HL-60 (cell line): ENCODE results near the gene TMEM37.

Source experiments
- DNase-seq, 2 experiments: peaks; one replicate each; pipeline ENCODE4 v3.0.0-alpha.2; 2010 to 2020; ENCODE audit warnings: low read depth in 1 of 2, low spot score in 1 of 2
- H3K27ac ChIP-seq: fragments of 250-450 bp; sonication (Bioruptor Pico); replicated peaks from 2 replicates; pipeline ENCODE4 v1.5.1; 2020; ENCODE audit warnings: mild to moderate bottlenecking, moderate library complexity
- H3K27me3 ChIP-seq: fragments of 250-450 bp; sonication (Bioruptor Pico); 2 replicates; pipeline ENCODE4 v1.5.1; 2021; ENCODE audit warnings: mild to moderate bottlenecking, moderate library complexity; ENCODE audit not compliant: insufficient read depth, poor library complexity, severe bottlenecking
- H3K4me3 ChIP-seq: replicated peaks from 2 replicates; pipeline ENCODE4 v1.5.1; 2011; ENCODE audit warnings: mild to moderate bottlenecking, control low read depth, low read length; ENCODE audit not compliant: insufficient read depth
- CTCF ChIP-seq: IDR thresholded peaks from one replicate; pipeline ENCODE4 v1.5.1; 2011; ENCODE audit warnings: low read length, control low read depth, inconsistent platforms; ENCODE audit not compliant: insufficient read depth
- GABPA ChIP-seq: IDR thresholded peaks from 2 replicates; pipeline ENCODE4 v1.6.1; 2012; ENCODE audit warnings: low read depth
- POLR2AphosphoS5 ChIP-seq: IDR thresholded peaks from 2 replicates; pipeline ENCODE4 v1.6.1; 2012; ENCODE audit warnings: low read depth
- REST ChIP-seq: IDR thresholded peaks from 2 replicates; pipeline ENCODE4 v1.6.1; 2012; ENCODE audit warnings: low read depth; ENCODE audit not compliant: insufficient replicate concordance
- SPI1 ChIP-seq: IDR thresholded peaks from 2 replicates; pipeline ENCODE4 v1.6.1; 2012; ENCODE audit warnings: low read depth, mild to moderate bottlenecking, borderline replicate concordance

The TMEM37 gene

GRCh38 chr2:119425620-119426395, 5.8 kb upstream of the TMEM37 start:
- Histone ChIP-seq H3K27me3 (peaks cover 3% of the 10 kb centered on the region), H3K4me3 (no peak overlapping the region), H3K27ac (no peak overlapping the region)
- DNase-seq = no peak
- TF ChIP-seq REST = no peak
- no peak for TF ChIP-seq POLR2AphosphoS5
- no peak for TF ChIP-seq CTCF
- TF ChIP-seq GABPA = no peak
- no peak for TF ChIP-seq SPI1

- no peak for TF ChIP-seq POLR2AphosphoS5
- TF ChIP-seq CTCF = no peak
- TF ChIP-seq SPI1 = no peak
- no peak for TF ChIP-seq REST
- no peak for TF ChIP-seq GABPA
- peaks cover 8% of the 10 kb centered on the region for H3K27me3 ChIP-seq
- H3K27ac ChIP-seq = no peak overlapping the region
- no peak for DNase-seq
- H3K4me3 ChIP-seq = no peak overlapping the region
These were observed 5.3 kb upstream of the TMEM37 start for GRCh38 chr2:119426396-119426675.

GRCh38 chr2:119426801-119427395, 4.8 kb upstream of the TMEM37 start:
- TF ChIP-seq SPI1 = no peak
- TF ChIP-seq CTCF = no peak
- TF ChIP-seq POLR2AphosphoS5 = no peak
- no peak for TF ChIP-seq GABPA
- TF ChIP-seq REST = no peak
- DNase-seq = peak; percentile 48 to 73
- Histone ChIP-seq H3K27ac (no peak overlapping the region), H3K27me3 (peaks cover 10% of the 10 kb centered on the region), H3K4me3 (no peak overlapping the region)
